ENCODE measurements around the gene UBXN11. TPM values are rescaled to one million over a fixed set of nuclear protein-coding genes. Genes with fewer than 3 reads are reported as not detected.

The UBXN11 gene
- total and polyA plus RNA-seq, 2 of the 13 experiments (the other 11 are each of a cell fraction or from before 2014, with no cell fraction given) = 9.3 to 10.4 TPM

- no peak for TF ChIP-seq KLF13 (CRISPR knock-in tag; IDR thresholded peaks at IDR 0.05)
- no peak for TF ChIP-seq MLLT10 (CRISPR knock-in tag; IDR thresholded peaks at IDR 0.05)
- TF ChIP-seq XRCC5 (optimal IDR thresholded peaks at IDR 0.05; ENCODE audit: low read length) = no peak
- TF ChIP-seq SMAD9 (CRISPR knock-in tag; IDR thresholded peaks at IDR 0.05) = no peak
- no peak for TF ChIP-seq MED8 (CRISPR knock-in tag; IDR thresholded peaks at IDR 0.05; ENCODE audit: insufficient replicate concordance)
- no peak for TF ChIP-seq YEATS2 (CRISPR knock-in tag; IDR thresholded peaks at IDR 0.05; ENCODE audit: borderline replicate concordance)
- peak; percentile 43; the same call in 1 of the 2 replicates for TF ChIP-seq MAX (IDR thresholded peaks at IDR 0.05)
- TF ChIP-seq TCF7L2 (IDR thresholded peaks at IDR 0.05; ENCODE audit: low read depth, low read length) = no peak
- TF ChIP-seq RXRA (CRISPR knock-in tag; IDR thresholded peaks at IDR 0.05) = no peak
- no peak for TF ChIP-seq ZNF672 (CRISPR knock-in tag; IDR thresholded peaks at IDR 0.05)
- 0 out of 2 replicates have a peak, but pooled peaks have one; percentile 18 for TF ChIP-seq SNAPC4 (CRISPR knock-in tag; IDR thresholded peaks at IDR 0.05)
- TF ChIP-seq ATAD3A (CRISPR knock-in tag; IDR thresholded peaks at IDR 0.05) = no peak
- no peak for TF ChIP-seq BCLAF1 (IDR thresholded peaks at IDR 0.05)
- no peak for TF ChIP-seq HDAC1 (CRISPR knock-in tag; IDR thresholded peaks at IDR 0.05)
- TF ChIP-seq ZNF879 (CRISPR knock-in tag; IDR thresholded peaks at IDR 0.05) = no peak
- no peak for TF ChIP-seq NFYC (CRISPR knock-in tag; IDR thresholded peaks at IDR 0.05)
- no peak for TF ChIP-seq RBM22 (optimal IDR thresholded peaks at IDR 0.05; ENCODE audit: low read length)
- no peak for TF ChIP-seq ELF4 (CRISPR knock-in tag; IDR thresholded peaks at IDR 0.05; ENCODE audit: borderline replicate concordance)
- no peak for TF ChIP-seq PHF20 (CRISPR knock-in tag; IDR thresholded peaks at IDR 0.05)
- no peak for TF ChIP-seq ZNF781 (CRISPR knock-in tag; IDR thresholded peaks at IDR 0.05; ENCODE audit: borderline replicate concordance, not compliant biosample characterization)
- no peak for TF ChIP-seq ZNF572 (CRISPR knock-in tag; IDR thresholded peaks at IDR 0.05)
- TF ChIP-seq CTCF (CRISPR knock-in tag; IDR thresholded peaks at IDR 0.05) = peak; percentile 32
Observed at GRCh38 chr1:26234644-26235370, 71.6 kb downstream of the UBXN11 start (continued).
